Measurements from ENCODE around the gene SEPTIN11.

DNA sequence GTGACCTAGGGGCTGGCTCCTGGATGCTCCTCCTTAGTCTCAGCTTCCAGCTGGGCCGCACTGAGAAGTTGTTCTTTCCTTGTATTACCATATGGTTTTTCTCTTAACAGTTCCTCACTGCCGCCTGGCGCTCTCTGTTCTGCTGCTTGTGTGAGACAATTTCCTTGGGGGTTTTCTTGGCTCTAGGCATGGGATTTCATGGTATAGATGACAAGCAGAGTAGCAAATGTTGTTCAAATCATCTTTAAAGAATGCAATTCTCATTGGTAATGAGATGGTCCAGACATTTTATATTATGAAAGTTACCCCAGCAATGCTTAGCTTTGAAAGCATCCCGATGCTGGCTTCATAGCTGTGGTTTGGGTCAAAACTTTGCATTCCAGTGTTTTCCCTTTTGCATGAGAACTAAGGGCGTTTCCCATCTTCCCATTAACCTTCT, 37.6 kb downstream of the SEPTIN11 start:
- TF ChIP-seq, protein P1, sequence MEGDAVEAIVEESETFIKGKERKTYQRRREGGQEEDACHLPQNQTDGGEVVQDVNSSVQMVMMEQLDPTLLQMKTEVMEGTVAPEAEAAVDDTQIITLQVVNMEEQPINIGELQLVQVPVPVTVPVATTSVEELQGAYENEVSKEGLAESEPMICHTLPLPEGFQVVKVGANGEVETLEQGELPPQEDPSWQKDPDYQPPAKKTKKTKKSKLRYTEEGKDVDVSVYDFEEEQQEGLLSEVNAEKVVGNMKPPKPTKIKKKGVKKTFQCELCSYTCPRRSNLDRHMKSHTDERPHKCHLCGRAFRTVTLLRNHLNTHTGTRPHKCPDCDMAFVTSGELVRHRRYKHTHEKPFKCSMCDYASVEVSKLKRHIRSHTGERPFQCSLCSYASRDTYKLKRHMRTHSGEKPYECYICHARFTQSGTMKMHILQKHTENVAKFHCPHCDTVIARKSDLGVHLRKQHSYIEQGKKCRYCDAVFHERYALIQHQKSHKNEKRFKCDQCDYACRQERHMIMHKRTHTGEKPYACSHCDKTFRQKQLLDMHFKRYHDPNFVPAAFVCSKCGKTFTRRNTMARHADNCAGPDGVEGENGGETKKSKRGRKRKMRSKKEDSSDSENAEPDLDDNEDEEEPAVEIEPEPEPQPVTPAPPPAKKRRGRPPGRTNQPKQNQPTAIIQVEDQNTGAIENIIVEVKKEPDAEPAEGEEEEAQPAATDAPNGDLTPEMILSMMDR (conservative IDR thresholded peaks at IDR 0.05 in 1 of 2, IDR thresholded peaks at IDR 0.05 in 1 of 2; ENCODE audit: low read depth in 1 of 2, low read length in 2 of 2): peak in 1 of 2 donors; percentile 19
- no peak for TF ChIP-seq EZH2 (IDR thresholded peaks at IDR 0.05; ENCODE audit: low read length, missing control alignments)

All from fibroblast of lung (primary cell).